Neuronal stem cell (in vitro differentiated cells): ENCODE measurements around the gene FRY.
A peak's percentile ranks its signal among the peaks of the same experiment; 100 is the strongest.

Experiments used
- DNase-seq: peaks from one replicate; pipeline ENCODE4 v3.0.0-alpha.2; 2013; ENCODE audit warnings: low spot score
- H2AFZ ChIP-seq: one replicate; pipeline ENCODE4 v1.6.1; 2013; ENCODE audit warnings: mild to moderate bottlenecking, low read length, inconsistent platforms
- H2AK5ac ChIP-seq: 2 replicates; pipeline ENCODE4 v1.6.1; 2013; ENCODE audit warnings: low read depth, mild to moderate bottlenecking, inconsistent platforms, low read length, moderate library complexity, mixed read lengths
- H2BK120ac ChIP-seq: 2 replicates; pipeline ENCODE4 v1.6.1; 2013; ENCODE audit warnings: low read depth, mild to moderate bottlenecking, inconsistent platforms, low read length, moderate library complexity, mixed read lengths
- H2BK12ac ChIP-seq: one replicate; pipeline ENCODE4 v1.6.1; 2013; ENCODE audit warnings: low read length, inconsistent platforms
- H2BK15ac ChIP-seq: 2 replicates; pipeline ENCODE4 v1.6.1; 2013; ENCODE audit warnings: mild to moderate bottlenecking, low read length, inconsistent platforms, mixed read lengths
- H2BK5ac ChIP-seq: one replicate; pipeline ENCODE4 v1.6.1; 2013; ENCODE audit warnings: inconsistent platforms, mild to moderate bottlenecking, low read length, moderate library complexity
- H3K14ac ChIP-seq: one replicate; pipeline ENCODE4 v1.6.1; 2013; ENCODE audit warnings: low read length, inconsistent platforms
- H3K18ac ChIP-seq: 2 replicates; pipeline ENCODE4 v1.6.1; 2013; ENCODE audit warnings: low read length, inconsistent platforms
- H3K23ac ChIP-seq: 2 replicates; pipeline ENCODE4 v1.6.1; 2013; ENCODE audit warnings: low read depth, mild to moderate bottlenecking, mixed read lengths, low read length, inconsistent platforms; ENCODE audit not compliant: poor library complexity
- H3K27ac ChIP-seq: replicated peaks from 3 replicates; pipeline ENCODE4 v1.5.1; 2013; ENCODE audit warnings: low read length, inconsistent platforms
- H3K27me3 ChIP-seq, 3 experiments: 2 replicates each; pipeline ENCODE4 v1.6.1; 2013; ENCODE audit warnings: low read length in 3 of 3, mild to moderate bottlenecking in 2 of 3, inconsistent platforms in 1 of 3, low read depth in 1 of 3, mixed read lengths in 1 of 3, moderate library complexity in 1 of 3; ENCODE audit not compliant: control insufficient read depth in 3 of 3, insufficient read depth in 3 of 3
- H3K36me3 ChIP-seq, 2 donors: replicated peaks in 1 of 2; 2 replicates each; pipeline ENCODE4 v1.6.1; 2013; ENCODE audit warnings: low read length in 2 of 2; ENCODE audit not compliant: control insufficient read depth in 2 of 2, insufficient read depth in 2 of 2
- H3K4ac ChIP-seq: 2 replicates; pipeline ENCODE4 v1.6.1; 2013; ENCODE audit warnings: inconsistent platforms, mild to moderate bottlenecking, low read length, moderate library complexity
- H3K4me1 ChIP-seq, 2 donors: 1 replicate in 1 of 2; 2 replicates in 1 of 2; pipeline ENCODE4 v1.6.1; 2013; ENCODE audit warnings: low read length in 2 of 2, low read depth in 1 of 2; ENCODE audit not compliant: control insufficient read depth in 2 of 2, insufficient read depth in 1 of 2
- H3K4me2 ChIP-seq: one replicate; pipeline ENCODE4 v1.6.1; 2013; ENCODE audit warnings: mild to moderate bottlenecking, low read length, inconsistent platforms; ENCODE audit not compliant: insufficient read depth, poor library complexity, severe bottlenecking
- H3K4me3 ChIP-seq, 2 donors: 2 replicates each; pipeline ENCODE4 v1.5.1; 2013; ENCODE audit warnings: low read length in 2 of 2, mild to moderate bottlenecking in 2 of 2, inconsistent platforms in 1 of 2, moderate library complexity in 1 of 2
- H3K79me1 ChIP-seq: one replicate; pipeline ENCODE4 v1.6.1; 2013; ENCODE audit warnings: low read depth, mild to moderate bottlenecking, inconsistent platforms, low read length, moderate library complexity
- H3K9ac ChIP-seq: one replicate; pipeline ENCODE4 v1.6.1; 2013; ENCODE audit warnings: mild to moderate bottlenecking, low read depth, low read length, inconsistent platforms; ENCODE audit not compliant: poor library complexity
- H3K9me3 ChIP-seq, 2 donors: replicated peaks in 1 of 2; 2 replicates each; pipeline versions ENCODE3 to v1.6.1; 2013; ENCODE audit warnings: low read length in 2 of 2, mild to moderate bottlenecking in 2 of 2, inconsistent platforms in 1 of 2, low read depth in 1 of 2, mixed read lengths in 1 of 2, moderate library complexity in 1 of 2; ENCODE audit not compliant: control insufficient read depth in 2 of 2, insufficient read depth in 1 of 2
- H4K8ac ChIP-seq: one replicate; pipeline ENCODE4 v1.6.1; 2013; ENCODE audit warnings: low read depth, mild to moderate bottlenecking, inconsistent platforms, low read length, moderate library complexity
- H4K91ac ChIP-seq: one replicate; pipeline ENCODE4 v1.6.1; 2013; ENCODE audit warnings: low read length, low read depth, mild to moderate bottlenecking, inconsistent platforms; ENCODE audit not compliant: poor library complexity
- WGBS, 2 donors: extraction: QIAGEN DNeasy Blood & Tissue Kit; methylation state at CpG; one replicate each; pipeline ENCODE4 v1.1.7; 2013; ENCODE audit warnings: missing lambda C conversion rate in 2 of 2, mixed read lengths in 1 of 2; ENCODE audit not compliant: insufficient read length in 2 of 2, insufficient replicate concordance in 1 of 2; ENCODE audit errors: extremely low coverage in 2 of 2; 5-methylcytosine and 5-hydroxymethylcytosine counted together

The FRY gene

DNA sequence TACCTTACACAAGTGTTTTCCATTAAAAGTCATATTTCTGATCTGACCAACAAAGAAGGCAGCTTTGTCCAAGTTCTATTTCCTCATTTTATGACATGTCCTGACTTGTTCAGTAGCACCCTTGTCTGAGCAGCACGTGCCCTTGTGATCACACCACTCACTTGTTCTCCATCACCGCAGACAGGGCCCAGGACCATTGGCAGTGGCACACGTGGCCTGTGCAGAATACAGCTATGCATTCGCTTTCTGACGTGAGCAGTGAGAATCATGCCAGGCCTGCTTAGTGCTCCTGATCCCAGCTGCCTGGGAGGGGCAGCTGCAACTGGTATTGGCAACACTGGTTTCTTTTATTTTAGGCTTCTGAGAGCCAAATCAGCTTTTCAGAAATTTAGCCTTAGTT, 134.2 kb downstream of the FRY start:
- peaks cover 3 to 4% of the 10 kb centered on the region in 2 donors for H3K4me1 ChIP-seq
- peak overlapping the region; percentile 43 for H2AFZ ChIP-seq
- no CpG with 5 or more reads among the region's 5 CpGs for WGBS, 2 donors
- no peak overlapping the region for H3K23ac ChIP-seq
- H3K27me3 ChIP-seq = no peaks in the 10 kb centered on the region
- H3K9me3 ChIP-seq = no peaks in the 10 kb centered on the region
- no peak overlapping the region for H2BK120ac ChIP-seq
- H3K9ac ChIP-seq = no peak overlapping the region
- no peak overlapping the region for H3K14ac ChIP-seq
- H3K18ac ChIP-seq = no peak overlapping the region
- no peak overlapping the region for H4K8ac ChIP-seq
- H2AK5ac ChIP-seq = no peak overlapping the region
- no peak for DNase-seq
- no peak overlapping the region for H2BK12ac ChIP-seq
- H2BK5ac ChIP-seq = no peak overlapping the region
- no peak overlapping the region for H3K27ac ChIP-seq
- H3K4ac ChIP-seq = no peak overlapping the region
- H3K79me1 ChIP-seq = no peaks in the 10 kb centered on the region
- H4K91ac ChIP-seq = no peak overlapping the region
- no peak overlapping the region for H2BK15ac ChIP-seq
- no peak overlapping the region for H3K4me2 ChIP-seq
- peak overlapping the region in 1 of 2 donors; percentile 47 for H3K4me3 ChIP-seq
- peaks cover 0 to 2% of the 10 kb centered on the region in 2 donors for H3K36me3 ChIP-seq

DNA sequence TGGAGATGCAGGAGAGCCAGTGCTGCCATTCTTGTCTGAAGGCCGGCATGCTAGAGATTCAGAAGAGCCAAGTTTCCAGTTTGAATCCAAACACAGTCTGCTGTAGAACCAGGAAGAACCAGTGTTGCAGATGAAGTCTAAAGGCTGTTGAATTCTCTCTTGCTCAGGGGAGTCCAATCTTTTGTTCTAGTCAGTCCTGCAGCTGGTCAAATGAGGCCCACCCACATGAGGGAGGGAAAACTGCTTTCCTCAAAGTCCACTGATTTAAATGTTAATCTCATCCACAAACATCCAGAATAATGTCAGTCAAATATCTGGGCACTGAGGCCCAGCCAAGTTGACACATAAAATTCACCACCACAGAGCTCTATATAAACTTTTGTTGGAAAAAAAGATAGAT, 136.6 kb downstream of the FRY start:
- H2AFZ ChIP-seq = peak overlapping the region; percentile 16
- H2BK120ac ChIP-seq = no peak overlapping the region
- no peaks in the 10 kb centered on the region for H3K27me3 ChIP-seq
- H3K79me1 ChIP-seq = no peaks in the 10 kb centered on the region
- no peak overlapping the region for H4K91ac ChIP-seq
- no CpG with 5 or more reads among the region's 1 CpG for WGBS, 2 donors
- peaks cover 3 to 4% of the 10 kb centered on the region in 2 donors for H3K4me1 ChIP-seq
- no peak overlapping the region for H3K27ac ChIP-seq
- H3K14ac ChIP-seq = no peak overlapping the region
- no peak overlapping the region for H3K4ac ChIP-seq
- H3K18ac ChIP-seq = no peak overlapping the region
- no peak overlapping the region for H3K4me3 ChIP-seq
- no peak overlapping the region for H3K23ac ChIP-seq
- H2BK12ac ChIP-seq = no peak overlapping the region
- DNase-seq = no peak
- H2AK5ac ChIP-seq = no peak overlapping the region
- H4K8ac ChIP-seq = no peak overlapping the region
- H2BK15ac ChIP-seq = no peak overlapping the region
- H3K9me3 ChIP-seq = no peaks in the 10 kb centered on the region
- H3K9ac ChIP-seq = no peak overlapping the region
- peaks cover 0 to 2% of the 10 kb centered on the region in 2 donors for H3K36me3 ChIP-seq
- H2BK5ac ChIP-seq = no peak overlapping the region
- H3K4me2 ChIP-seq = no peak overlapping the region

DNA sequence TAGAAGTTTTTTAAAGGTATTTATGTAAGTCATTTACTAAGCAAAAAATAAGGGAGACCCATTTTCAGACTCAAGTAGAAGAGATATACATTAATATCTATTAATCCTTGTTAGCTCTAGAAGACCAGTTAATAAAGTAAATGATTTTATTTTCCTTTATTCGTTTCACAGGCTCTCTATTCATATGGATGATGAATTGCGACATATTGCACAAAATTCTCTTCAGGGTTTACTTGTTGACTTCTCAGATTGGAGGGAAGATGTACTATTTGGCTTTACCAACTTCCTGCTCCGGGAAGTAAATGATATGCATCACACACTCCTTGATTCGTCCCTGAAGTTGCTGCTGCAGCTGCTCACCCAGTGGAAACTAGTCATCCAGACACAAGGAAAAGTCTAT, 139.3 kb downstream of the FRY start:
- H3K9ac ChIP-seq = no peak overlapping the region
- peaks cover 0 to 2% of the 10 kb centered on the region in 2 donors for H3K4me1 ChIP-seq
- no CpG with 5 or more reads among the region's 4 CpGs for WGBS, 2 donors
- no peak overlapping the region for H3K27ac ChIP-seq
- H3K9me3 ChIP-seq = no peaks in the 10 kb centered on the region
- H2BK12ac ChIP-seq = no peak overlapping the region
- no peak overlapping the region for H3K4me2 ChIP-seq
- no peak overlapping the region for H2AK5ac ChIP-seq
- H4K91ac ChIP-seq = no peak overlapping the region
- H3K27me3 ChIP-seq = no peaks in the 10 kb centered on the region
- H2AFZ ChIP-seq = no peak overlapping the region
- H2BK120ac ChIP-seq = no peak overlapping the region
- no peak overlapping the region for H2BK5ac ChIP-seq
- no peak overlapping the region for H3K23ac ChIP-seq
- H3K36me3 ChIP-seq = no peaks in the 10 kb centered on the region
- H2BK15ac ChIP-seq = no peak overlapping the region
- H3K18ac ChIP-seq = no peak overlapping the region
- no peak overlapping the region for H3K4ac ChIP-seq
- no peak for DNase-seq
- H3K4me3 ChIP-seq = no peak overlapping the region
- H3K14ac ChIP-seq = no peak overlapping the region
- no peaks in the 10 kb centered on the region for H3K79me1 ChIP-seq
- H4K8ac ChIP-seq = no peak overlapping the region

DNA sequence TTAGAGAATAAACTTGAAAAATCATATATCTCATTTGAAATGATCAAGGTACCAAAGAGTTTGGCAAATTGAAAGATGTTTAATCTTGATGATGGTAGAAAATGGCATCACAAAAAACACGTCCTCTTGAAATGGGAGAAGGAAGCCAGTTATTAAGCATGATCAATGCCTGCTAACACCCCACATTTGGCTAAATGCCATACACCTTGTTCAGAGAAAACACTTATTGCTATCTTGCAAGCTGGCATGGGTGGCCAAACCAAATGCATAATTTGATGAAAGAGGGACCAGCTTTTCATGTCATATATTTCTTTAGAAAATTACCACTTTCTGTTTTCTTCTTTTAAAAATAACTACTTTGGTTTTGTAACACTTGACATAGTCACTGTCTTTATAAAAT, 142.3 kb downstream of the FRY start:
- Histone ChIP-seq H2BK15ac (no peak overlapping the region), H3K4me1 (no peaks in the 10 kb centered on the region), H3K9ac (no peak overlapping the region), H2AK5ac (no peak overlapping the region), H3K4me2 (no peak overlapping the region), H4K91ac (no peak overlapping the region), H4K8ac (no peak overlapping the region), H3K18ac (no peak overlapping the region), H2AFZ (no peak overlapping the region), H3K14ac (no peak overlapping the region), H3K23ac (no peak overlapping the region), H3K4ac (no peak overlapping the region), H2BK12ac (no peak overlapping the region), H3K36me3 (peaks cover 0 to 2% of the 10 kb centered on the region in 2 donors), H2BK5ac (no peak overlapping the region), H3K9me3 (no peaks in the 10 kb centered on the region), H3K4me3 (no peak overlapping the region), H2BK120ac (no peak overlapping the region), H3K27ac (no peak overlapping the region), H3K79me1 (no peaks in the 10 kb centered on the region), H3K27me3 (no peaks in the 10 kb centered on the region)
- WGBS, 2 donors = no CpG with 5 or more reads among the region's 1 CpG
- DNase-seq = no peak
